ENCODE measurements around the gene PLA2G1B.

Gene PLA2G1B

DNA sequence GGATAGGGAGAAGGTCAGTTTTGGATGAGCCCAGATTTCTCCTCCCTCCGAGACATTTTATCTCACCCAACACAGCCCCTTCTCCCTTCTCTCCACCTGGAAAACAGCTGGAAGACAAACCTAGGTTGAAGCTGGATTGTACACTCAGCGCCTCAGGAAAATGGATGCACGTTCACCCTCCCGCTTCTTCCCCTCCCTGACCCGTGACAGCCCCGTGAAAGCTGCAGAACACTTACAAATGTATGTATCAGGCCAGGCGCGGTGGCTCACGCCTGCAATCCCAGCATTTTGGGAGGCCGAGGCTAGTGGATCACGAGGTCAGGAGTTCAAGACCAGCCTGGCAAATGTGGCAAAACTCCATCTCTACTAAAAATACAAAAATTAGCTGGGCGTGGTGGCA is 40.1 kb downstream of the PLA2G1B start:
- no peak for FAIRE-seq
- TF ChIP-seq, protein P1, sequence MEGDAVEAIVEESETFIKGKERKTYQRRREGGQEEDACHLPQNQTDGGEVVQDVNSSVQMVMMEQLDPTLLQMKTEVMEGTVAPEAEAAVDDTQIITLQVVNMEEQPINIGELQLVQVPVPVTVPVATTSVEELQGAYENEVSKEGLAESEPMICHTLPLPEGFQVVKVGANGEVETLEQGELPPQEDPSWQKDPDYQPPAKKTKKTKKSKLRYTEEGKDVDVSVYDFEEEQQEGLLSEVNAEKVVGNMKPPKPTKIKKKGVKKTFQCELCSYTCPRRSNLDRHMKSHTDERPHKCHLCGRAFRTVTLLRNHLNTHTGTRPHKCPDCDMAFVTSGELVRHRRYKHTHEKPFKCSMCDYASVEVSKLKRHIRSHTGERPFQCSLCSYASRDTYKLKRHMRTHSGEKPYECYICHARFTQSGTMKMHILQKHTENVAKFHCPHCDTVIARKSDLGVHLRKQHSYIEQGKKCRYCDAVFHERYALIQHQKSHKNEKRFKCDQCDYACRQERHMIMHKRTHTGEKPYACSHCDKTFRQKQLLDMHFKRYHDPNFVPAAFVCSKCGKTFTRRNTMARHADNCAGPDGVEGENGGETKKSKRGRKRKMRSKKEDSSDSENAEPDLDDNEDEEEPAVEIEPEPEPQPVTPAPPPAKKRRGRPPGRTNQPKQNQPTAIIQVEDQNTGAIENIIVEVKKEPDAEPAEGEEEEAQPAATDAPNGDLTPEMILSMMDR (IDR thresholded peaks at IDR 0.05; ENCODE audit: insufficient read depth, missing control alignments): no peak

DNA sequence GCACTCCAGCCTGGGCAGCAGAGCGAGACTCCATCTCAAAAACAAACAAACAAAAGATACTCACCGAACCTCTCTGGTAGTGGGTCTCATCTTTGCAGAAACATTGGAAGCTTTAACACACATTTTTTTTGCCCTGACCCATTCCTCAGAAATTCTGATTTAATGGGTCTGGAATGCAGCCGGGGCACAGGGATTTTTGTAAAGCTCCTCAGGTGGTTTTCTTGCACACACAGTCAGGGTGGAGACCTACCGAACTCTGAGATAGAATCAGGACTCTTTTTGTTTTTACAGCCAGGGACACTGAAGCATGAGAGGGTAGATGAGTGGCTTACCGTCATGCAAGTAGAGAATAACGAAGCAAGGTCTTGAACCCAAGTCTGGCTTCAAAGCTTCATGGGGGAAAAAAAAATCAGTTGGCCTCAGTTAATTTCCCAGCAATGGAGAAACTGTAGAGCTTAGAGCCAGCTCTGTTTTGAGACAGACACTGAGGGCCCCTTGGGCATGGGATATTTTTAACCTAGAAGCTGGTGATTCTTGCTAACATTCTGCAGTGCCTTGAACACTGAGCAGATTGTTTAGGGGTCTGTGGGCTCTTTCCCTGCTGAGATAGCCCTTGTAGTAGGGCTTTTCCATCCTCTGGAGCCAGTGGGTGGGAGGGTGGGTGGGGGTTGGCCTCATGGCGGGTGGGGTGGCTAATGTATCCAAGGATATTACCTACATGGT is 40.6 kb downstream of the PLA2G1B start:
- no peak for FAIRE-seq

More for the DNA sequence above, 40.1 kb downstream of the PLA2G1B start:
- DNase-seq (ENCODE audit: insufficient read length, low spot score): no peak

DNA sequence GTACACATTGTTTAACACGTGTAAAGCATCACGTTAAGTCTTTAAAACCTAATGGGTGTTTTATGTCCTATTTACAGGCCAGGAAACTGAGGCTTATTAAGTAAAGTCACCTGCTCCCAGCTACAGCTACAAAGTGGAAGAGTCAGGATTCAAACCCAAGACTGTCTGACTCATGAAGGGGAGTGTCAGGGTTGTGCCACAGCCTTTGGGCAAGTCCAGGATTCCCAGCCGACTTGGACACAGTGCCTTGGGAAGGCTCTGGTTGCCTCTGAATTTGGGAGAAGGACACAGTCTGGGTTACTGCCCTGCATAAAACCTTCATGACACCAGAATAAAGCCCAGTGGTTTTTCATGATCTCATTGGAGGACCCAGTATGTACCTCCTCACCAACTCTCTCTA is 43.2 kb downstream of the PLA2G1B start:
- FAIRE-seq (no peak), DNase-seq (ENCODE audit: insufficient read length, low spot score) (no peak)
- TF ChIP-seq, protein P1 (IDR thresholded peaks at IDR 0.05; ENCODE audit: insufficient read depth, missing control alignments): no peak

More for the DNA sequence above, 40.6 kb downstream of the PLA2G1B start:
- TF ChIP-seq, protein P1 (IDR thresholded peaks at IDR 0.05; ENCODE audit: insufficient read depth, missing control alignments): no peak
- DNase-seq (ENCODE audit: insufficient read length, low spot score): no peak

DNA sequence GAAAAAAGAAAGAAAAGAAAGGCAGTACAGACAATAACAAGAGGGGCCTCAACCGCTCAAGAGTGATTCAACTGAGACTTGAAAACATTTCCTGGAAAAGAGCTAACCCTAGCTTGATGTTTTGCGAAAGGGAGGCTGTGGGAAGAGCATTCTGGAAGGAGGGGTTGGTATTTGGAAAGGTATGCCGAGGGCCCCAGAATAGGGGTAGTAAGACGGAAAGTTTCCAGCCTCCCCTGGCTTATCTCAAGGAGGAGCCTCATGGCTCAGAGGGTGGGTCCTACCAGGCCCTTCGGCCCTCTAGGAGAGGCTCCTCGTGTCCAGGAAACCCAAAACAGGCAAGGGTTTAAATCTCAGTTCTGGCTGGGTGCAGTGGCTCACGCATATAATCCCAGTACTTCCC is 44.3 kb downstream of the PLA2G1B start:
- no peak for FAIRE-seq
- no peak for DNase-seq (ENCODE audit: insufficient read length, low spot score)
- TF ChIP-seq, protein P1 (IDR thresholded peaks at IDR 0.05; ENCODE audit: insufficient read depth, missing control alignments): no peak

DNA sequence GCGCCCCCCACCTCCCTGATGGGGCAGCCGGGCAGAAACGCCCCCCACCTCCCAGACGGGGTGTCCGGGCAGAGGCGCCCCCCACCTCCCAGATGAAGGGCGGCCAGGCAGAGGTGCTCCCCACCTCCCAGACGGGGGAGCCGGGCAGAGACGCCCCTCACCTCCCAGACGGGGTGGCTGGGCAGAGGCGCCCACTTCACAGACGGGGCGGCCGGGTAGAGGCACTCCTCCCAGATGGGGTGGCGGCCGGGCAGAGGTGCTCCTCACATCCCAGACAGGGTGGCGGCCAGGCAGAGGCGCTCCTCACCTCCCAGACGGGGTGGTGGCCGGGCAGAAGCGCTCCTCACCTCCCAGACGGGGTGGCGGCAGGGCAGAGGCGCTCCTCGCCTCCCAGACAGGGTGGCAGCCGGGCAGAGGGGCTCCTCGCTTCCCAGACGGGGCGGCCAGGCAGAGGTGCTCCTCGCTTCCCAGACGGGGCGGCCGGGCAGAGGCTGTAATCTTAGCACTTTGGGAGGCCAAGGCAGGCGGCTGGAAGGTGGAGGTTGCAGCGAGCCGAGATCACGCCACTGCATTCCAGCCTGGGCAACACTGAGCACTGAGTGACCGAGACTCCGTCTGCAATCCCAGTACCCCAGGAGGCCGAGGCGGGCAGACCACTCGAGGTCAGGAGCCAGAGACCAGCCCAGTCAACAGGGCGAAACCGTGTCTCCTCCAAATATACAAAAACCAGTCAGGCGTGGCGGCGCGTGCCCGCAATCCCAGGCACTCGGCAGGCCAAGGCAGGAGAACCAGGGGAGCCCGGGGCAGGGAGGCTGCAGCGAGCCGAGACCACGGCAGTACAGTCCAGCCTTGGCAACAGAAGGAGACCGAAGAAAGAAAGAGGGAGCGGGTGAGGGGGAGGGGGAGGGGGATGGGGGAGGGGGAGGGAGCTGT is 49.2 kb downstream of the PLA2G1B start:
- FAIRE-seq (no peak), DNase-seq (ENCODE audit: insufficient read length, low spot score) (no peak)

DNA sequence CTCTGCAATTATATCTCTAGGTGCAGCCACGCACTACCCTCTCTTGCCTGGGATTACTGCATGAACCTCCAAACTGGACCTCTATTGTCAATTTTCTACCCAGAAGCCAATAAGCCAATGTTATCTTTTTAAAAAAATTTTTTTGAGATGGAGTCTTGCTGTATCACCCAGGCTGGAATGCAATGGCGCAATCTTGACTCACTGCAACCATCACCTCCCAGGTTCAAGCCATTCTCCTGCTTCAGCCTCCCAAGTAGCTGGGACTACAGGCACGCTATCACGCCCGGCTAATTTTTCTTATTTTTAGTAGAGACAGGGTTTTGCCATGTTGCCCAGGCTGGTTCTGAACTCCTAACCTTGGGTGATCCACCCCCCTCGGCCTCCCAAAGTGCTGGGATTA is 50.8 kb downstream of the PLA2G1B start:
- DNase-seq (ENCODE audit: insufficient read length, low spot score): no peak
- TF ChIP-seq, protein P1 (IDR thresholded peaks at IDR 0.05; ENCODE audit: insufficient read depth, missing control alignments): no peak
- no peak for FAIRE-seq

More for the DNA sequence above, 49.2 kb downstream of the PLA2G1B start:
- TF ChIP-seq, protein P1 (IDR thresholded peaks at IDR 0.05; ENCODE audit: insufficient read depth, missing control alignments): no peak
